AG20443 (cell line): ENCODE data around the gene KIF1B.

Source experiments
- DNase-seq: peaks from one replicate; pipeline ENCODE4 v3.0.0; 2012; ENCODE audit warnings: low spot score, mixed read lengths

The KIF1B gene

DNA sequence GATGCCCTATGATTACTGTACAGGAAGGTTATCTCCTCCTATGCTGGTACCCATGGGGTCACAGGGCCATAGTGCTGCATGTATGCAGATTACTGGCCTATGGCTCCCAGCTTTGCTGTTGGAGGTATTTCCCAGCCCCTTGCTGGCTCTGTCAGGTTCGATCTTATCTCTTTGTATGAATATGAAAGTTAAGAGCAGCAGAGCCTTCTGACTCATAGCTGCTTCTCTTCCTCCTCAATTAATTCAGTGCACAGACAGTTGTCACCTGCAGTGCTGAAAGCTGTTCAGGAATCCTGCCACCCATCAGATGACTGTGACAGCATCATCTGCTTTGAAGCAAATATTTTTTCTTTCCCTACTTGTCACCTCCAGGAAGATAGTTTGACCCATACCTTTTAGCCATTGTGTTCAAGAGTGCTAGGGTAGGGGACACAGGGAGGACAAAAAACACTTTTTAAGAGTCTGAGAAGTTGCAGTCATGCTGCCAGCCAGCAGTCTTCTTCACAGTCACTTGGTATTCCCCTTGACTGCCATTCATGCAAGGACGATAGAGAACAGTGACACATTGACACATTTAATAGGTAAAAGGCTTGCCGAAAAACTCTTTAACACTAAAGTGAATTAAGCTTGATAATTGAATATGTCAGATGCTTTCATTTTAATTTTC lies 73.1 kb downstream of the KIF1B start:
- no peak for DNase-seq

DNA sequence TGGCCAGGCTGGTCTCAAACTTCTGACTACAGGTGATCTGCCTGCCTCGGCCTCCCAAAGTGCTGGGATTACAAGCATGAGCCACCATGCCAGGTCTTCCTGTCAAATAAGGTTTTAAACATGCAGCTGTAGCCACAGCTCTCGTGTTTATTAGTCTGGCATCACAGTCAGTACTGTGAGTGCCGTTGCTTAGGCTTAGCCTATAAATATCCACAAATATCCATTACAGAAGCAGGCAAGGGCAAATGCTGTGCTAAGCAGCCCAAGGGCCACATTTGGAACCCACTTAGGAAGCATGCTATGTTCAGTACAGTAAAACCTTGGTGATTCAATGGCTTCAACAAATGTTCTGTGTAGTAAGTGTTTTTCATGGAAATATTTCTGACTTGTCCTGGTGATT lies 75.9 kb downstream of the KIF1B start:
- DNase-seq: no peak

DNA sequence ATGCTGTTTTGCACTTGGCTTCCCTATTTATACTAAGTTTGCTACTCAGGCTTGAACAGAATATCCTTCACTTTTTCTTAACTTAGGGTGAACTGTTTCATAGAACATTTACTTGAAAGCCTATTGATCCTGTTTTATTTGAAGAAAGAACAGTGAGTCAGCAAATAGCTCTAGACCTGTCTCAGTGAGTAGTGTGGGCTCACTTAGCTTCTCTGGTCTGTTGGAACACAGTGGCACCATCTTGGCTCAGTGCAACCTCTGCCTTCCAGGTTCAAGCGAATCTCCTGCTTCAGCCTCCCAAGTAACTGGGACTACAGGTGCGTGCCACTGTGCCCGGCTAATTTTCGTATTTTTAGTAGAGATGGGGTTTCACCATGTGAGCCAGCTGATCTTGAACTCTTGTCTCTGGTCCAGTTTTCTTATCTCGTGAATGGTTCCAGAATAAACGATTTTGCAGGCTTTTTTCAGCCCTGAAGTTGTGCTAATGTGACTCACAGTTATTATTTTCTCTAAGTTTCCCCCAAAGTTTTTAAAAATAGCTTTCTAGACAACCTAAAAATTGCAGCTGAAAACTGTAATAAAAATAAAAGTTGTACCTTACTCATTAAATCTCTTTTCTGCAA lies 76.8 kb downstream of the KIF1B start:
- DNase-seq: no peak

DNA sequence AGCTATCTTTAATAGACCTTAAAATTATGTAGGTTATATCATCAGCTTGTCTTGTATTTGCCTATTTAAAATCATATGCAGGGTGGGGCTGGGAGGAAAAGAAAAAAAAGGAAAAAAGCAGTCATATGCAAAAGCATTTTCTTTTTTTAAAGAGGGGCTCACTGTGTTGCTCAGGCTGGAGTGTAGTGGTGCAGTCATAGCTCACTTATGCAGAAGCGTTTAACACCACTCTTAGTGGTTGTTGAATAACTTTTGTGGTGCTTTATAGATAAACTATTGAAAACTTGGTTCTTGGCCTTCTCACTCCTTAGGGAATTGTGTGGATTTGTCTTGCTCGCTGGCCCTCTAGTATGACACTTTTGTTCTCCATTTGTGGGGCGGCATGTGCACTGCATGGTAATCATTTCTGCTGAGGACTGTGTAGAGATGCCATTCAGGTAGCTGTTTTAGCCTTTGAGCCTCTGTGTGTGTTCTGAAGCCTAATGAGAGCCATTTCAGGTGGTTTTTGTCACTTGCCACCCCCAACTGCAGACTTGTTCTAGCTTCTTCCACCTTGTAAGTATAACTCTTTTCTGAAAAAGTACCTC lies 77.8 kb downstream of the KIF1B start:
- no peak for DNase-seq

DNA sequence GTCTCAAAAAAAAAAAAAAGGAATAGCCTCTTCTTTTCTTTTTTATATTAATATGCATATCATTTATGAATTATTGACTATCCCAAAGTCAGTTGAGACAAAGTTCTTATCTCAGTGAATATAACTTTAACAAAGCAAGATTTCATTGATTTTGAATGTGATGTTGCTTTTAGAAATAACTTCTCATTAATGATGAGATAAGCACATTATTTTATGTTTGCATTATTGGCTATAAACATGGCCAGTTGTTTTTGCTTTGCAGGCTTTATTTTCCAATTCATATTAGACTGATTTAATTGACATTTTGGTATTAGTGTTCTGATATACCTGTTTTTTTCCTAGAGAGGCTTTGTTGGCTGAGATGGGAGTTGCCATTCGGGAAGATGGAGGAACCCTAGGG lies 81.3 kb downstream of the KIF1B start:
- no peak for DNase-seq

DNA sequence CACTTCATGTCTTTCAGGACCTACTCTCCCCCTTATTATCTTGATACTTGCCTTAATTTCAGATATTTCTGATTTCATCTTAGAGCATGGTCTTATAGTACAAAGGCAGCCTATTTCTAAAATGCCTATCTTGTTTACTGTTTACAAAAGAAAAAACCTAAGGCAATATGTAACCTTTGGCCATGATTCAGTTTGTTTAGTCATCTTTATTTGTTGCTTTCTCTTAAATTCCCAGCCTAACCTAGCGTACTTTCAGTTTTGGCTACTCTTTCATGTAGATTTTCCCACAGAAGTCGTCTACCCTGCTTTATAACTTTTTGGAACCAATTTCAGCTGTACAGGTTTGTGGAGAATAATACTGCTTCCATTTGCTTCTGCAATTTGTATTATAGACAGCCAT lies 81.8 kb downstream of the KIF1B start:
- no peak for DNase-seq

DNA sequence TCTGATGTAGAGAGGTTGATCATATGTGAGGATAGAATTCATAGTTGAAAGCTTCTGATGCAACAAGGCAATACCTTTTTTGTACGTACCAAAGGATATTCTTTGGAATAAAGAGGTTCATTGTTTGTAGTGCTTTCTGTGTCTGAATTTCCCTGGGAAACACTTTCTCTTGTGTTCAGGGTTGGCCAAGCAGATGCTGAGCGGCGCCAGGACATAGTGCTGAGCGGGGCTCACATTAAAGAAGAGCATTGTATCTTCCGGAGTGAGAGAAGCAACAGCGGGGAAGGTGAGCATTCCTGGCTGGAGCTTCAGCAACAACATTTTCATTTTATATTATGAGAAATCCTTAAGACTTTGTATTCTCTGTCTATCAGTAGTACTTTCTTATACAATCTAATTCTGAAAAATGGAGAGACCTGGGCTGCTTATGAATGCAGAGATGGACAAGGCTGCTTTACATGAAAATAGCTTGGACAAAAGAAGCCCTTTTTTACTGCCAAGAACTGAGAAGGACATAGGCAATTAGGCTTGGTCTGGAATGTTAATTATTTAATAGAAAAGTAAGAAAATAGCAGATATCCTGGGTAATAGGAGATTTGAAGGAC lies 85.2 kb downstream of the KIF1B start:
- DNase-seq: no peak

DNA sequence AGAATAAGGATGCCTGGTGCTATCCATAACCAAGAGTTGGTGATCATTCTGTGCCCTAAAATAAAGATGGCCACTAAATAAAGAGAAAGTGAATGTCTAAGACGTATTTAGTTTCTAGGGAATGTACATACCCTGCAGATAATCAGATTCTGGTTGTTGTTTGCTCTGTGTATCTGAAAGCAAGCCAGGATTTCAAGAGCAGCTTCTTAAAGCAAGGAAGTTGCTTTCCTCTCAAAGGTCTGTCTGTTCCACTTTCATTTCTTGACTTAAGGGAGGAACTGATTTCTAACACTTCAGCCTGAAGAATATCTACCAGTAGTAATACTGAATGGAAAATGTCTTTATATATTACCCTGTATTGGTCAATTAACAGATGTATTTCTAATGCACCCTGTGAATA lies 88.8 kb downstream of the KIF1B start:
- DNase-seq: no peak

DNA sequence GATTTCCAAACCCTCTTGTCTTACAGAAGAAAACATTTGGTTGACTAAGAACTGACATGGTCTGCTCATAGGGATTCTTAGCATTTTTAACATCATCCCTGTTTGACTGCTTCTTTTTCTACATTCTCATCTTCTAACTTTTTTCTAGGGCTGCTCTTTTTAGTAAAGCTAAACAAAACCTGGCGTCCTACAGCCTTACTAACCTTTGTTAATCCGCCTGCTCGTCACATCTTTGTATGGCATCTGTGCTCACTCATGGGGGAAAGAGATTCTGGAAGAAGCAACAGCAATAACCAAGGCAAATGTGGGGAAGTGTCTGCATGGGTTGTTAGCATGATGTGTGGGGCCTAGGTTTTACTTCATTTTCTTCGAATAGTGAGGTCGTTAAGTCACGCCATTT lies 92.0 kb downstream of the KIF1B start:
- no peak for DNase-seq

DNA sequence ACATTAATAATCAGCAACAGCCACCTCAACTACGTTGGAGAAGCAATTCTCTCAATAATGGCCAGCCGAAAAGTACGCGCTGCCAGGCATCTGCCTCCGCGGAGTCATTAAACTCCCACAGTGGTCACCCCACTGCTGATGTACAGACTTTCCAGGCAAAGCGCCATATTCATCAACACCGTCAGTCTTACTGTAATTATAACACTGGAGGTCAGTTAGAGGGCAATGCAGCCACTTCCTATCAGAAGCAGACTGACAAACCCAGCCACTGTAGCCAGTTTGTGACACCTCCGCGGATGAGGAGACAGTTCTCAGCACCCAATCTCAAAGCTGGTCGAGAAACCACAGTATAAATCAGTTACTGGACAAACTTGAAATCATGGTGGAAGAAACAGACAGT lies 93.9 kb downstream of the KIF1B start:
- DNase-seq: no peak

DNA sequence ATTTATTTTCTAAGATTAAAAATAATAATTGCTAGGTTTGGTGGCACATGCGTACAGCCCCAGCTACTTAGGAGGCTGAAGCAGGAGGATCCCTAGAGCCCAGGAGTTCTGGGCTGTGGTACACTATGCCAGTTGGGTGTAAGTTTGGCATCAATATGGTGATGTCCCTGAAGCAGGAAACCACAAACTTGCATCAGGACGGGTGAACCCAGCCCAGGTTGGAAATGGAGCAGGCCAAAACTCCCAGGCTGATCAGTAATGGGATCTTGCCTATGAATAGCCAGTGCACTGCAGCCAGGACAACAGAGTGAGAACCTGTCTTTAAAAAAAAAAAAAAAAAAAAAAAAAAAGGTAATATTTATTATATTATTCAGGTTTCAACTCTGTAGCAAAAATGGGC lies 96.1 kb downstream of the KIF1B start:
- DNase-seq: no peak

DNA sequence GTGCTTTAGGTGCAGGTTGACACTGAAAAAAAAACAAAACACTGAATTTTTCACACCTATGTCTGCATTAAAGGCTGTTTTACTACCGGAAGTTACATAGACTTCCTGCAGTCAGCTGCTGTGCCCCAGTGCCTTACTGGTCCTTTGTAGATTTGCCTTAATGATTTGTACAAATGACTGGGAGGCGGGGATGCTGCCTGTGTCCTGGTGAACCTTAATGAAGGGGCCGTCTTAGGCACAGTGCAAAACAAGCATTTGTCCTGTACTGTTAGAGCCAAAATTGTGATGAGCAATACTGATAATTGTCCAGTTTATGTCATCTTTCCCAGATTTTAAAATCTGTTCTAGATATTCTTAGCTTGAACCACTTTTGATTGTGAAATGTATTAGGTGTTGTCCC lies 97.6 kb downstream of the KIF1B start:
- peak; percentile 20 for DNase-seq

DNA sequence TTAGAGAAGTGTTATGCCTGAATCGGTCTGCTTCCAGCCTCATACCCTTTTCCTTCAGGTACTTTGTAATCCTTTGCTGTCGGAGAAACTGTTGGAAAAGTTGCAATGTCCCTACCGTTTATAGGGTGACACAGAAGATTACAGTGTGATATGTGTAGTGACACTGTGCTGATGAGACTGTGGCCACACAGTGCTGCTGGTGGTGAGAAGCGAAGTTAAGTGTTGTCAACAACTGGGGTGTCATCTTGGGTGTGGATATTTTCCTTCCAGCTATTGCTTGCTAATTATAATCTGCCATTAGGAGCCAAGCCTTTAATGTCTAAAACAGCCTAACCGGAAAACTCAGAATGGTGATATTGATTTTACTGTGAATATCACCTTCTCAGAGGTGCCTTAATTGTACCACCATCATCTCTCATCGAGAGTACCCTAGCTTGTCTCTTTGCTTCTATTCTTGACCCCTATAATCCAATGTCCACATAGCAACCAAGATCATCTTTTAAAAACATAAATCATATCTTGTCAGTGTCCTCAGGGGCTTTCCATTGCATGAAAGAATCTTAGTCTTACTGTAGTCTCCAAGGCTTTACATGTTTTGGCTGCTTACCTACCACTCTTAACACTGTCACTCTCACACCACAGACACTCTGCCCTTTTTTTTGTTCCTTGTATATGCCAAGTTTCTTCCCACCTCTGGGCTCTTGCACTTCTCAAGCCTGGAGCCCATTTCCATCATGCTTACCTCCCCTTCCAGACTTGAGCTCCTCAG lies 99.1 kb downstream of the KIF1B start:
- no peak for DNase-seq

DNA sequence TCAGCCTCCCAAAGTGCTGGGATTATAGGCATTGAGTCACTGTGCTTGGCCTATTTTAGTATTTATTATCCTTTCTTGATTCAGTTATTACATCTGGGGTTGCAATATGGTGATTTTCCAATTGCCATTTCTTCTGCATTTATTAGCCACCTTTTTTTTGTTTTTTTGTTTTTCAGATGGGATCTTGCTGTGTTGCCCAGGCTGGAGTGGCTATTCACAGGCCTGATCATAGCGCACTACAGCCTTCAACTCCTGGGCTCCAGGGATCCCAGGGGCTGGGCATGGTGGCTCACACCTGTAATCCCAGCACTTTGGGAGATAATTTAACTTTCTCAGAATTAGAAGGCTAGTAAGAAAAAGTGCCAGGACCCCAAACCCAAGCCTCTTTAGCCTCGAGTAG lies 106.4 kb downstream of the KIF1B start:
- no peak for DNase-seq

DNA sequence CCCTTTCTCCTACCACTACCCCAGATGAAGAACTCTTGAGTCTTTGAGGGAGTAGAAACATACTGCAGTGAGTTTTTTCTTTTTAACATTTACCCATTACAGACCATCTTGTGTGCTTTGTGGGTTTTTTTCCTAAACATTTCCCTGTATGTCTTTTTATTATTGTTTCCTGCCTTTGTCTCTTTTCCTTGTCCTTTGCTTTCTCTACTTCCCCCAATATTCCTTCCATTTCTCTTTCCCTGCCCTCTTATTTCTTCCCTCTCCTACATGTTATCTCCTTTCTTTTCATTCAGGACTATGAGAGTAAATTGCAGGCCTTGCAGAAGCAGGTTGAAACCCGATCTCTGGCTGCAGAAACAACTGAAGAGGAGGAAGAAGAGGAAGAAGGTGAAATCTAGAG lies 109.4 kb downstream of the KIF1B start:
- DNase-seq: no peak

DNA sequence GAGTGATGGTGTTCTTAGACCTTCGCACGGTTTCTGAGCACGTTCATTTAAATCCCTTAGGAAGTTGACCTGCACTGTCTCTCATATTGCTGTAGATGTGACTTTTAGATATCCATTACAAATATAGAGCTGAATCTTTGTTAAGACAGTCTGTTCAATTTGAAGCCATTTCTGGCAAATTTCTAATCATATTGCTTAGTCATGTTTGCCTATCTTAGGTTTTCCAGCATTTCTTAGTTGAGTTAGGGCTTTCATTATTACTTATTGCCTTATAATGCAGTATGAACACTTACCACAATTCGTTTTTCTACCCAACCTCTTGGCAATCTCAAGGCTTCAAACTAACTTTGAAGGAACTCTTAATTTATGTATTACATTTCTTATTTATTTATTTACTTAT lies 110.0 kb downstream of the KIF1B start:
- DNase-seq: no peak

DNA sequence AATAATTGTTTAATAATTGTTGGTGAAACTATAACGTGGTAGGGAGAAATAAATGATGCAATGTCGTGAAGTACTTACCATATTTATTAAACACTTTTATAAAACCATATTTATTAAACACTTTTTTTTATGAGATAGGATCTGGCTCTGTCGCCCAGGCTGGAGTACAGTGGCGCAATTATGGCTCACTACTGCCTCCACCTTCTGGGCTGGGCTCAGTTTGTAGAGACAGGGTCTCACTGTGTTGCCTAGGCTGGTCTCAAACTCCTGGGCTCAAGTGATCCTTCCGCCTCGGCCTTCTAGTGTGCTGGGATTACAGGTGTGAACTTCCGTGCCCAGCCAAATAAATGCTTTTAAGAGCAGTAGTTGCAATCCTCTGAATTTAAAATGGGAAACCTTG lies 112.5 kb downstream of the KIF1B start:
- DNase-seq: no peak

DNA sequence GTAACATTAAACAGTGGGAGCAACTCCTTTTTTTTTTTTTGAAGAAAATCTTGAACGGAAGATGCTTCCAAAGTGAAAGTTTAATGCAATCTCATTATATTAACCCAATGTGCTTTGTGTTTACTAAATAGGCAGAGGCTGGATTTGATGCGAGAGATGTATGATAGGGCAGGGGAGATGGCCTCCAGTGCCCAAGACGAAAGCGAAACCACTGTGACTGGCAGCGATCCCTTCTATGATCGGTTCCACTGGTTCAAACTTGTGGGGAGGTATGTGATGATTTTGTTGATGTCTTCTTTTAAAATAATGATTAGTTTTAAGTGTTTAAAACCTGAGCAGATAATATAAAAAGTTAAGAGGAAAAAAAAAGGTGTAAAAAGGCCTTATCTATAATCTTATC lies 114.3 kb downstream of the KIF1B start:
- no peak for DNase-seq

DNA sequence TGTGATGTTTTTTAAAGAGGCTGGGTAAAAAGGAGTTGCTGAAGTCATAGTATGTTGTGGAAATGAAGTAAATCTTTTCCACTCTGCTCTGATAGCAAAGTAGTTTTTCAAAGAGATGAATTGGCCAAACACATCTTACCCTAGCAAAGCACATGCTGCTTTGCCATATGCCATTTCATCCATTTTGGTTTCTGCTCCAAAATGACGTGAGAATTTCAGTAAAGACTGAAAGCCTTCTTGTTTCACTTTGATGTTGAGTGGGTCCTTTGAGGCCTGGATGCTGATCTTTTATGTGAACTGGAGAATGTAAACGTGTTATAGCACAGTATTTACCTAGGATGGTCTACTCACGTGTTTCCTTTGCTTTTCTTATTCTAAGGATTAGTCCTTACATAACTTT lies 115.2 kb downstream of the KIF1B start:
- DNase-seq: no peak

DNA sequence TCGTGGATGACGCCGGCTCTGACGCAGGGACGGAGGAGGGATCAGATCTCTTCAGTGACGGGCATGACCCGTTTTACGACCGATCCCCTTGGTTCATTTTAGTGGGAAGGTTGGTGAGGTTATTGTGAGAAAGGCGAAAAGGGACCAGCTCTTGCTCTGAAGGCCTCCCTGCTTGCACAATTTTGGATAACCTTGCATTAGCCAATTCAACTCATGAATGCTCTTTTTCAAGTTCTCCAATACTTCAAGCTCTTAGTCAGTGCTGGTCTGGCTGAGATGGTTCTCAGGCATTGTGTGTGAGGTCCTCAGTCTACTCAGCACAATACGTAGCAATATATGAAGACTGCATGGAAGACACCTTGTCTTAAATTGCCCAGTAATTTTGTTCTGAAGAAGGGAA lies 115.9 kb downstream of the KIF1B start:
- no peak for DNase-seq

DNA sequence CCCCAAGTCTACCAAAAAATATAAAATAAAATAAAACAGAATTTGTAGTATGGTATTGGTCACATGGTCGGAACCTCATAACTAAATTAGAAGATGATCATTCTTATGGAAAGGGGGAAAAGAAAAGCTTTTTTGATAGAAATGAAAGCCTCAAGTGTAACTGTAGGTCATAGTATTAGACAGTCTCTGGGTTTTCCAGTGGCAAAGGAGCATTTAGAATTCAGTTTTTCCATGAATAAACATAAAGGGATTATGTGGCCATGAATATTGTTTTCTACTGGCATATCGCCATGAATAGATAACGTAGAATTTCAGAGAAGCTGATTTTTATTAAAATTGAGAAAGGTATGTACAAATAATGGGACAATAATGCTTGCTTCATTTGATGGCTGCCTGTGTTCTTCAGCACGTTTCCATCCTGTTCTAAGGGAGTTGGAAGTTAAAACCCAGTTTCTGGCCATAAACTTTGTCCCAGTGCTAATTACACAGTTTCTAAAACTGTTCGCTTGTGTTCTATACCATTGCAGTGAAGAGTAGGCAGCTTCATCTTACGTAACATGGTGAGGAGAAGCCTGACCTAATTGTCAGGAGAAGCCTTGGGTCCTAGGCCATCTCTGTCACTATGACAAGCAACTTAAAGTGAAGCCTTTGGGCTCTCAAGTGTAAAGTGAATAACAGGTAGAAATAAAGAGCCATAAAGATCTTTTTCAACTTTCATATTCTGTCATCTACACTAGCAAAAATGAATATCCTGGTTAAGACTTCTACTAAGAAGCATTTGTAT lies 118.0 kb downstream of the KIF1B start:
- DNase-seq: no peak

DNA sequence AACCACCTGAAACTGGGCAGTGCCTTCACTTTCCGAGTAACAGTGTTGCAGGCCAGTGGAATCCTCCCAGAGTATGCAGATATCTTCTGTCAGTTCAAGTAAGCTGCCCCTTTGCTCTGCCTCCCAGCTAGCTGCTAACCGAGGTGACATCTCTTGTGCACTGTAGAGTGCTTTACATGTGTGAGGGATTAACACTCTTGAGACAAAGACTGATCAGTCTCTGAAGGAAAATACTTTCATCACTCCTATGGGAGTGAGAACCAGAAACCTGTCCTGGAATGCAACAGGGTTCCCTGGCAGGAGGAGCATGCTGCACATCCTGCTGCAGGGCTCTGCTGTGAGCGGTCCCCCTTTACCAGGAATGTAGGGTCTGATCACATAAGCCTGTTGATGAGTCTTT lies 127.1 kb downstream of the KIF1B start:
- DNase-seq: no peak
